Dendritic cell treated with granulocyte-macrophage colony-stimulating factor and Interleukin-4, amounts not matched to agents 40 ng/mL and 50 ng/mL, for 4 days (primary cell): ENCODE results near the gene ALDH7A1.
A peak's percentile ranks its signal among the peaks of the same experiment; 100 is the strongest.
"Not testable (repeated sequence)": the region's sequence is repeated elsewhere in the genome, so short reads cannot be mapped to it uniquely, and the experiment has no call there.

ENCODE experiments used
- H3K27ac Mint-ChIP-seq: one replicate; pipeline ENCODE4 v1.8.0; 2022; ENCODE audit warnings: mild to moderate bottlenecking, mixed read lengths
- H3K27me3 Mint-ChIP-seq: one replicate; pipeline ENCODE4 v1.8.0; 2022; ENCODE audit warnings: mild to moderate bottlenecking, mixed read lengths
- H3K36me3 Mint-ChIP-seq: one replicate; pipeline ENCODE4 v1.8.0; 2022; ENCODE audit warnings: low read depth, mixed read lengths
- H3K4me1 Mint-ChIP-seq: one replicate; pipeline ENCODE4 v1.8.0; 2022; ENCODE audit warnings: low read depth, mixed read lengths
- H3K4me3 Mint-ChIP-seq: one replicate; pipeline ENCODE4 v1.8.0; 2022; ENCODE audit warnings: mild to moderate bottlenecking, moderate library complexity, mixed read lengths
- H3K9me3 Mint-ChIP-seq: one replicate; pipeline ENCODE4 v1.8.0; 2022; ENCODE audit warnings: mixed read lengths
- intact Hi-C: fragments of 100-400 bp; cut with micrococcal nuclease; formaldehyde crosslinking; loops from one replicate; pipeline ENCODE4 v1.15.0; 2022

The ALDH7A1 gene

DNA sequence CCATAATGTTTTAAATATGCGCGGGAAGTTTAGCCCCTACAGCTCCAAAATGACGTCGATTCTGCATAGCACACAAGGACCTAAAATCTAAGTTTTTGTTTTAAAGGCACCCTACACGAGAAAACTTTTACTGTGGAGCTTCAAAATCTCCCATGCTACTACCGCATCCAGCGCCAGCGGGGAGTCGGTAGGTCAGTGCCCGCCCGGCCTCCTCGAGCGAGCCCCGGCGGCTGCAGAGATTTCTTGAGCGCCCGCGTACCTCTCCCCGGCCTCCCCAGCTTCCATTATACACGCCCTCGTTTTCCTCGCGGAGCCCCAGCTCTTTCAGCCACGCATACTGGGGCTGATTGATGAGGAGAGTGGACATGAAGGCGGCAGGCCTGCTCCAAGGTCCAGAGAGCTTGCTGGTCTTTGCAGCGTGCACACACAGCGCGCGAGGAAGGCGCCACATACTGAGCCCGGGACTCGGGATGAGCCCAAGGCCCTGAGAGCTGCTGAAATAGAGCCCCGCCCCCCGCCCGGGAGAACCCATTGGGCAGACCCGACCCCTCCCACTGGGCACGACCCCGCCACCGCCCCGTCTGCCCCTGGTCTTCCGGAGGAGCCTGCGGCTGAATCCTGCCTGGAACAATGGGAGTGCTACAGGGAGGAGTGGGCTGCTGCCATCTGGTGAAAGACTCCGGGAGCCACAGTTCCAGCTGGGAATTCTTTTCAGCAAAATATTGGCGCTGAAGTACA is at the start of gene ALDH7A1:
Gene ALDH7A1, minus strand, starts transcription at position 472 of the 738 bp plus-strand sequence. Its CDS starts 21 bp downstream, at position 451.
- H3K4me3 Mint-ChIP-seq = peak within 1 kb of the TSS; percentile 85
- intact Hi-C loops = loop anchor here (5.0 kb wide), 1 partner anchor 53 kb away; no protein-coding TSS in a partner anchor
- H3K27me3 Mint-ChIP-seq = peaks cover 24% of the 10 kb centered on the region
- no peaks in the 10 kb centered on the region for H3K36me3 Mint-ChIP-seq
- H3K9me3 Mint-ChIP-seq = no peaks in the 10 kb centered on the region
- peaks cover 35% of the 10 kb centered on the region for H3K4me1 Mint-ChIP-seq
- peak within 1 kb of the TSS; percentile 57 for H3K27ac Mint-ChIP-seq

DNA sequence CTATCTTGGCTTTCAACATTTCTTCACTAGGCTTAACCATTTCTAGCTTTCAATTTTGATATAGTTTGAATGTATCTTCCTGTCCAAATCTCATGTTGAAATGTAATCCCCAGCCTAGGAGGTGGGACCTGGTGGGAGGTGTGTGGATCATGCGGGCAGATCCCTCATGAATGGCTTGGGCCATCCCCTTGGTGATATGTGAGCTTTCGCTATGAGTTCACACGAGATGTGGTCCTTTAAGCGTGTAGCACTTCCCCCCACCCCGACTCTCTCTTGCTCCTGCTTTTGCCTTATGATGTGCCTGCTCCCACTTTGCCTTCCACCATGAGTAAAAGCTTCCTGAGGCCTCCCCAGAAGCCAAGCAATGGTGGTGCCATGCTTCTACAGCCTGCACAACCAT is 46.4 kb upstream of the ALDH7A1 start:
- Mint-ChIP-seq H3K4me1 (peaks cover 17% of the 10 kb centered on the region), H3K4me3 (no peak overlapping the region), H3K9me3 (peaks cover 13% of the 10 kb centered on the region), H3K36me3 (no peaks in the 10 kb centered on the region), H3K27ac (no peak overlapping the region), H3K27me3 (peaks cover 2% of the 10 kb centered on the region)
- intact Hi-C loops = no loop called here

DNA sequence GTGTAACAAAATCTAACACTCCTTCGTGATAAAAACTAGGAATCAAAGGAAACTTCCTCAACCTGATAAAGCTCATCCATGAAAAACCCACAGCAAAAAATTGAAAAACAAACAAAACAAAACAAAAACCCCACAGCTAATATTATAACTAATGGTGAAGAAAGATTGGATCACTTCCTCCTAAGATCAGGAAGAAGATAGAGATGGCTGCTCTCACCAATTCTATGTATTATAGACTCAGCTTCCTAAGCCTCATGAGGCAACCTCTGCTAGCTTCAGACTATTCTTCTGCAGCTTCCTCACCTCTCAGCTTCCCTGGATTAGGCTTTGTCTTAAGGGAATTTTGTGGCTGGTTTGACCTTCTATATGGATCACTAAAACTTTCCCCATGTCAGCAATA is 45.8 kb upstream of the ALDH7A1 start:
- peak overlapping the region; percentile 37 for H3K27ac Mint-ChIP-seq
- H3K4me3 Mint-ChIP-seq = no peak overlapping the region
- intact Hi-C loops = no loop called here
- H3K4me1 Mint-ChIP-seq = peaks cover 17% of the 10 kb centered on the region
- peaks cover 11% of the 10 kb centered on the region for H3K9me3 Mint-ChIP-seq
- H3K27me3 Mint-ChIP-seq = no peaks in the 10 kb centered on the region
- H3K36me3 Mint-ChIP-seq = no peaks in the 10 kb centered on the region

DNA sequence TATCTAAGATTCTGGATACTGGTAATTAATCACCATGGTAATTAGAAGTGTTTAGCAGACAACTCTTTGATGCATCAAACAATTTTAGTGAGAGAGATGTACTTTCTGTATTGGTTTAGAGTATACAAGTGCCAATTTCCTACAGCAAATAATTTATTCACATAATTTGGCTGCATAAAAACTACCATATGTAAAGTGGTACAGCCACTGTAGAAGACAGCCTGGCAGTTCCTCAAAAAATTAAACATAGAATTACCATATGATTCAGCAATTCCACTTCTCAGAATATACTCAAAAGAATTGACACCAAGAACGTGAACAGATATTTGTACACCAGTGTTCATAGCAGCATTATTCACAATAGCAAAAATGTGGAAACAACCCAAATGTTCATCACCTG is 41.9 kb upstream of the ALDH7A1 start:
- intact Hi-C loops = no loop called here
- Mint-ChIP-seq H3K9me3 (no peaks in the 10 kb centered on the region), H3K4me3 (no peak overlapping the region), H3K36me3 (no peaks in the 10 kb centered on the region), H3K27me3 (no peaks in the 10 kb centered on the region), H3K4me1 (peaks cover 17% of the 10 kb centered on the region), H3K27ac (no peak overlapping the region)

DNA sequence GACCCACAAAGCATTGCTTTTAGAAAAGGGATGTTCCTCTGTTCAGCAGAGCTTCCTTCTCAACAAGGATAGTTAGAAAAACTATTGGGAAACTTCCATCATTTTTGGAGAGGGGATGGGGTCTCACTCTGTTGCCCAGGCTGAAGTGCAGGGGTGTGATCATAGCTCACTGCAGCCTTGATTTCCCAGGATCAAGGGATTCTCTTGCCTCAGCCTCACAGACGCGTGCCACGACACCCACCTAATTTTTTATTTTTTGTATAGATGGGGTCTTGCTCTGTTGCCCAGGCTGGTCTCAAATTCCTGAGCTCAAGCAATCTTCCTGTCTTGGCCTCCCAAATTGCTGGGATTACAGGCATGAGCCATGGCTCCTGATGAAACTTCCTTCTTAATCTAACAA is 40.6 kb upstream of the ALDH7A1 start:
- no peaks in the 10 kb centered on the region for H3K9me3 Mint-ChIP-seq
- H3K36me3 Mint-ChIP-seq = no peaks in the 10 kb centered on the region
- no peaks in the 10 kb centered on the region for H3K27me3 Mint-ChIP-seq
- no peak overlapping the region for H3K4me3 Mint-ChIP-seq
- no peak overlapping the region for H3K27ac Mint-ChIP-seq
- H3K4me1 Mint-ChIP-seq = peaks cover 8% of the 10 kb centered on the region
- intact Hi-C loops = no loop called here

DNA sequence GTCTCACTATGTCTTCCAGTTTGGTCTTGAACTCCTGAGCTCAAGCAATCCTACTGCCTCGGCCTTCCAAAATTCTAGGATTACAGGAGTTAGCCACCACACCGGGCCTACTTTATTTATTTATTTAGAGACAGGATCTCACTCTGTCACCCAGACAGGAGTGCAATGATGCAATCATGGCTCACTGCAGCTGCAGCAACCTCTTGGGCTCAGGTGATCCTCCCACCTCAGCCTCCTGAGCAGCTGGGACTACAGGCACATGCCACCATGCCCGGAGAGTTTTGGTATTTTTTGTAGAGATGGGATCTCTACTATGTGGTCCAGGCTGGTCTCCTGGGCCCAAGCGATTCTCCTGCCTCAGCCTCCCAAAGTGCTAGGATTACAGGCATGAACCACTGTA is 38.5 kb upstream of the ALDH7A1 start:
- no peaks in the 10 kb centered on the region for H3K9me3 Mint-ChIP-seq
- H3K27ac Mint-ChIP-seq = no peak overlapping the region
- H3K4me3 Mint-ChIP-seq = no peak overlapping the region
- H3K27me3 Mint-ChIP-seq = no peaks in the 10 kb centered on the region
- H3K4me1 Mint-ChIP-seq = peaks cover 7% of the 10 kb centered on the region
- no peaks in the 10 kb centered on the region for H3K36me3 Mint-ChIP-seq
- intact Hi-C loops = no loop called here

DNA sequence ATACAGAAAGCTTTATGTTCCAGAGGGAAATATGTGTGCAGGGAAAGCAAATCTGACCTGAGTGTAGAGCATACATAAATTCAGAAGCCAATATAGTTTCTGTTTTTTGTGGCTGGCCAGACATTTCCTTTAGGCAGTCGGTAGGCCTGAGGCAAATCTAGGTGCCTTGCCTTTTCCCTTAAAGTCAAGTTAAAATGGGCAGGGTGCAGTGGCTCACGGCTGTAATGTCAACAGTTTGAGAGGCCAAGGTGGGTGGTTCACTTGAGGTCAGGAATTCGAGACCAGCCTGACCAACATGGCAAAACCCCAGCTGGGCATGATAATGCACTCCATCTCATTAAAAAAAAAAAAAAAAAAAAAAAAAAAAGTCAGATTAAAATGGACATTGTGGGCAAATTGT is 36.9 kb upstream of the ALDH7A1 start:
- H3K9me3 Mint-ChIP-seq = no peaks in the 10 kb centered on the region
- no peaks in the 10 kb centered on the region for H3K36me3 Mint-ChIP-seq
- H3K27me3 Mint-ChIP-seq = no peaks in the 10 kb centered on the region
- H3K4me3 Mint-ChIP-seq = no peak overlapping the region
- intact Hi-C loops = no loop called here
- no peak overlapping the region for H3K27ac Mint-ChIP-seq
- no peaks in the 10 kb centered on the region for H3K4me1 Mint-ChIP-seq

DNA sequence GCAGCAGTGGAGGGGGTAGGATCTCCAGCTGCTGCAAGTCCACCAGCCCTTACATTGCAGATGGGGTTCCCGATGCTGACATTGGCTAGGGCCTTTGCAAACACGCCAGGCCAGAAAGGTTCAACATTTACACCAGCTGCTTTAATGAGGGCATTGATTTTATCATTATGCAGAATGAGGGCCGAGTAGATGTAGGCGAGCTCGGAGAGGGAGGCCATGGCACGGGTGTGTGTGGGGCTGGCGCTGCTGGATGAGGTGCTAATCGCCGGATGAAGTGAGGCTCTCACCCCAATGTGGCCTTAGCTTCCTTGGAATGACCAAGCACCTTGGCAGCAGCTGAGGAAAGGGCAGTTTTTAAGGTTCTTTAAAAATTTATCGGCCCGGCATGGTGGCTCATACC is 33.1 kb upstream of the ALDH7A1 start:
- intact Hi-C loops = no loop called here

DNA sequence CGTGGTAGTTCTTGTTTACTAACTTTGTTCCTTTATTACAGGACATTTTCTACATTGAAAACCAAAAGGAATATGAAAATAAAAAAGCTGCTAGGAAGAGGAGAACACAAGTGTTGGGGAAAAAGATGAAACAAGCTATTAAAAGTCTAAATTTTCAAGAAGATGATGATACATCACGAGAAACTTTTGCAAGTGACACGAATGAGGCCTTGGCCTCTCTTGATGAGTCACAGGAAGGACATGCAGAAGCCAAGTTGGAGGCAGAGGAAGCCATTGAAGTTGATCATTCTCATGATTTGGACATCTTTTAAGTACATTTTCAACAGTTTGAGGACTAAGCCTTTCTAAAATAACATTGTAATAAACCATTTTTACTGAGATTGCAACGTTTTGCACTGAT is 29.5 kb upstream of the ALDH7A1 start:
- no peaks in the 10 kb centered on the region for H3K9me3 Mint-ChIP-seq
- intact Hi-C loops = no loop called here
- no peak overlapping the region for H3K4me3 Mint-ChIP-seq
- no peak overlapping the region for H3K27ac Mint-ChIP-seq
- H3K36me3 Mint-ChIP-seq = peaks cover 57% of the 10 kb centered on the region
- no peaks in the 10 kb centered on the region for H3K27me3 Mint-ChIP-seq
- peaks cover 15% of the 10 kb centered on the region for H3K4me1 Mint-ChIP-seq

More for the DNA sequence above, 33.1 kb upstream of the ALDH7A1 start:
- no peaks in the 10 kb centered on the region for H3K9me3 Mint-ChIP-seq
- no peaks in the 10 kb centered on the region for H3K27me3 Mint-ChIP-seq
- H3K36me3 Mint-ChIP-seq = peaks cover 34% of the 10 kb centered on the region
- H3K27ac Mint-ChIP-seq = no peak overlapping the region
- H3K4me3 Mint-ChIP-seq = no peak overlapping the region
- H3K4me1 Mint-ChIP-seq = peaks cover 15% of the 10 kb centered on the region

DNA sequence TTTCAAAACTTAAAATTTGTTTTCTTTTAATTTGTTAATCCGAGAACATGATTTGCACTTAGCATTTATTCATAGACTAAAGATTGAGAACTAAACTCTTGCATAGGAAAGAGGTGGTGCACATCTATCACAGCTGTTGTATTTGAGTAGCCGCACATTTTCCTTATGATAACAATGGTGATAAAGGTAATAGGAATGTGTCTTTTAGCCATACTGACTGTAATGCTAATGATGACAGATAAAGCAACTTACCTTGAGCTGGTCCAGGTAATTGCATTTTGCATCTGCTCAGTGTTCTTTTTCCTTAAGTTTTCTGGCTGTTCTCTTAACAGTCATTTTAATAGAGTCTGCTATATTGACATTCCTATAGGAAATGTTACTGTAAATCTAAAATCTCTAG is 24.8 kb upstream of the ALDH7A1 start:
- no peak overlapping the region for H3K27ac Mint-ChIP-seq
- H3K36me3 Mint-ChIP-seq = peaks cover 74% of the 10 kb centered on the region
- no peaks in the 10 kb centered on the region for H3K9me3 Mint-ChIP-seq
- intact Hi-C loops = no loop called here
- no peak overlapping the region for H3K4me3 Mint-ChIP-seq
- H3K4me1 Mint-ChIP-seq = peaks cover 15% of the 10 kb centered on the region
- H3K27me3 Mint-ChIP-seq = no peaks in the 10 kb centered on the region

DNA sequence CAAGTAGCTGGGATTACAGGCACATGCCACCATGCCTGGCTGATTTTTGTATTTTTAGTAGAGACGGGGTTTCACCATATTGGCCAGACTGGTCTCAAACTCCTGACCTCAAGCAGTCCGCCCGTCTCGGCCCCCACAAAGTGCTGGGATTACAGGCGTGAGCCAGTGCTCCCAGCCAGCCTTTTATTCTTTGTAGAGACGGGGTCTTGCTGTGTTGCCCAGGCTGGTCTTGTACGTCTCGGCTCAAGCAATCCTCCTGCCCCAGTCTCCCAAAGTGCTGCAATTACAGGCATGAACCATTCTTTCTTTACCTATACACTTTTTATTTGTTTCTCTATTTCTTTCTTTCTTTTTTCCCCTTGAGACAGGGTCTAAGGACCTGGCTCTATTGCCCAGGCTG is 22.6 kb upstream of the ALDH7A1 start:
- H3K4me3 Mint-ChIP-seq, H3K27me3 Mint-ChIP-seq, H3K9me3 Mint-ChIP-seq, intact Hi-C loops, H3K27ac Mint-ChIP-seq: not testable (repeated sequence)
- Mint-ChIP-seq H3K4me1 (peaks cover 13% of the 10 kb centered on the region), H3K36me3 (peaks cover 74% of the 10 kb centered on the region)

DNA sequence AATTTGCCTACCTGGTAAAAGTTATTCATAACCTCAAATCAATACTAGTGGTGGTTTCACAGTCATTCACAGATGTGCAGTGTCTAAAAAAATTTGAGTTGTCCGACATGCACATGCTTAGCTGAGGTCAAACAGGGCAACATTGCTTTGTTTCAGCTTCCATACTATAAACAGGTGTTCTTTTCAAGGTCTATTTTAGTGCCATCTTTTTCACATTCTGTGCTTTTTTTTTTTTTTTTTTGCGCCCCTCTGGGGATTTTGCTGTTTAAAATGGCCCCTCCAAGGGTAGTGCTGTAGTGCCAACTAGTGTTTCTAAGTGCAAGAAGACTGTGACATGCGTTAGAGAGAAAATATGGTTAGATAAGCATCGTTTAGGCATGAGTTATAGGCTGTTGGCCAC is 20.3 kb upstream of the ALDH7A1 start:
- intact Hi-C loops = no loop called here
- Mint-ChIP-seq H3K36me3 (peaks cover 82% of the 10 kb centered on the region), H3K4me3 (no peak overlapping the region), H3K27me3 (no peaks in the 10 kb centered on the region), H3K4me1 (peaks cover 15% of the 10 kb centered on the region), H3K27ac (no peak overlapping the region), H3K9me3 (no peaks in the 10 kb centered on the region)

DNA sequence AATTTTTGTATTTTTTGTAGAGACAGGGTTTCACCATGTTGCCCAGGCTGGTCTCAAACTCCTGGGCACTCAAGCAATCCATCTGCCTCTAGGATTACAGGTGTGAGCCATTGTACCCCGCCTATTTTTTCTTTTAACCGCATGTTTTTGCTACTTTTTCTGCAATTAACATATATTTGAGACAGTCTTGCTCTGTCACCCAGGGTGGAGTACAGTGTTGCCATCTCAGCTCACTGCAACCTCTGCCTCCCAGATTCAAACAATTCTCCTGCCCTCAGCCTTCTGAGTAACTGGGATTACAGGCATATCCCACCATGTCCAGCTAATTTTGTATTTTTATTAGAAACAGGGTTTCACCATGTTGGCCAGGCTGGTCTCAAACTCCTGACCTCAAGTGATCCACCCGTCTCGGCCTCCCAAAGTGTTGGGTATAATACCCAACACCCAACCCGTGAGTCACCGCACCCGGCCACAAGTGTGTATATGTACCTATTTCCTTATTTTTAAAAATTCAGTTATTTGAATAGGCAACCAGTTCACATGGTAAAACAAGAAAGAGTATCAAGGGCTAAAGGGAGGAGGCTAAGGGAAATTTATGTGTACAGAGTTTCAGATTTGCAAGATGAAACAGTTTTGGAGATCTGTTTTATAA is 19.0 kb upstream of the ALDH7A1 start:
- intact Hi-C loops = no loop called here
- H3K36me3 Mint-ChIP-seq = peaks cover 86% of the 10 kb centered on the region
- no peaks in the 10 kb centered on the region for H3K27me3 Mint-ChIP-seq
- H3K27ac Mint-ChIP-seq = no peak overlapping the region
- peaks cover 19% of the 10 kb centered on the region for H3K4me1 Mint-ChIP-seq
- H3K9me3 Mint-ChIP-seq = no peaks in the 10 kb centered on the region
- no peak overlapping the region for H3K4me3 Mint-ChIP-seq

DNA sequence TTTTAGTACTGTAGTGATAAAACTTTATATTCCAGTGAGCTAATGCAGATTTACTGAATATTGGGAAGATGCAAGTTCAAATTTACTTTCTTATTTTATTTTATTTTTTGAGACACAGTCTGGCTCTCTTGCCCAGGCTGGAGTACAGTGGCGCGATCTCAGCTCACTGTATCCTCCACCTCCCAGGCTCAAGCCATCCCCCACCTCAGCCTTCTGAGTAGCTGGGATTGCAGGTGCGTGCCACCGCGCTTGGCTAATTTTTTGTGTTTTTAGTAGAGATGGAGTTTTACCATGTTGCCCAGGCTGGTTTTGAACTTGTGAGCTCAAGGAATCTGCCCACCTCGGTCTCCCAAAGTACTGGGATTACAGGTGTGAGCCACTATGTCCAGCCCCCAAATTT is 15.6 kb upstream of the ALDH7A1 start:
- peaks cover 88% of the 10 kb centered on the region for H3K36me3 Mint-ChIP-seq
- H3K27me3 Mint-ChIP-seq = no peaks in the 10 kb centered on the region
- intact Hi-C loops = no loop called here
- no peak overlapping the region for H3K4me3 Mint-ChIP-seq
- H3K27ac Mint-ChIP-seq = no peak overlapping the region
- no peaks in the 10 kb centered on the region for H3K9me3 Mint-ChIP-seq
- H3K4me1 Mint-ChIP-seq = peaks cover 25% of the 10 kb centered on the region

DNA sequence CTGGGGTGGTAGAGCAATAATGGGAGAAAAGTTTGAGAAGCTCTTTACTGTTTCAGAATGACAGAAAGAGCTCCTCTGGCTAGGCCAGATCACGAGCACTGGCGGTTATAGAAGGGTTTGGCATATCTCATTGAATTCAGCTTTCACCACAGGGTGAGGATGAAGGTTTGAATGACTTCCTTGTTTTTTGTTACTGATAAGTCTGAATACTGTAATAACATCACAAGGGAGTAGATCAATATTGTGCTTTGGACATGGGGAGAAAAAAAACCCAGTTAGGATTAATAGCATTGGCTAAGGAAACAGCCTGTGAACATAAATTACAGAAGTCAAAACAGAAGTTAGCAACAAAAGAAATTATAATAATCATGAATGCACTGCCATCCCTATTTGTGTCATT is 15.1 kb upstream of the ALDH7A1 start:
- Mint-ChIP-seq H3K27me3 (no peaks in the 10 kb centered on the region), H3K27ac (no peak overlapping the region), H3K9me3 (no peaks in the 10 kb centered on the region), H3K4me3 (no peak overlapping the region), H3K4me1 (peaks cover 25% of the 10 kb centered on the region), H3K36me3 (peaks cover 88% of the 10 kb centered on the region)
- intact Hi-C loops = no loop called here
